ENCODE measurements around the gene SAMD9.
A peak's percentile ranks its signal among the peaks of the same experiment; 100 is the strongest.
"Not testable (repeated sequence)": the region's sequence is repeated elsewhere in the genome, so short reads cannot be mapped to it uniquely, and the experiment has no call there.

The SAMD9 gene

DNA sequence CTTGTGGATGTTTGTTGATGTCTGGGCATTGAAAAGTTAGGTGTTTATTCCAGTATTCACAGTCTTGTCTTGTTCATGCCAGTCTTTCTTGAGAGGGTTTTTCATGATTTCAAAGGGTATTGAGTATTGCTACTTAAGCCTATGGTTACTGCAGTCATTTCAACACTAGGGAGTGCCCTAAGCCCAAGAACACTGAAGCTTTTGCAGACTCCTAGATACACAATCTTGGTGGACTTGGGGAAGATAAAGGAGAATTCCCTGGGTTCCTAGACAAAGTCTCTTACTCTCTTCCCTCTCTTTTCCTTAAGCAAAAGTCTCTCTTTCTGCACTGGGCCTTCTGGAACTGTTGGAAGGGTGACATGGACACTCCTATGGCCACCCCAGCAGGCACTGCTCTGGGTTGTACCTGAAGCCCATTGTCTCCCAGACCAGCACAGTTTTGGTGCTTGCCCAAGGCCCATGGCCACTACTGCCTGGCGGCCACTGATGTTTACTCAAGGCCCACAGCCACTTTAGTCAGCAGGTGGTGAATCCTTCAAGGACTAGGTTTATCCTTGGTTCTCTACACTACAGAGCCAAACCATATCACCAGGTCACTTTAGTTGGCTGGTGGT is 24.9 kb downstream of the SAMD9 start:
- TF ChIP-seq, protein P1, sequence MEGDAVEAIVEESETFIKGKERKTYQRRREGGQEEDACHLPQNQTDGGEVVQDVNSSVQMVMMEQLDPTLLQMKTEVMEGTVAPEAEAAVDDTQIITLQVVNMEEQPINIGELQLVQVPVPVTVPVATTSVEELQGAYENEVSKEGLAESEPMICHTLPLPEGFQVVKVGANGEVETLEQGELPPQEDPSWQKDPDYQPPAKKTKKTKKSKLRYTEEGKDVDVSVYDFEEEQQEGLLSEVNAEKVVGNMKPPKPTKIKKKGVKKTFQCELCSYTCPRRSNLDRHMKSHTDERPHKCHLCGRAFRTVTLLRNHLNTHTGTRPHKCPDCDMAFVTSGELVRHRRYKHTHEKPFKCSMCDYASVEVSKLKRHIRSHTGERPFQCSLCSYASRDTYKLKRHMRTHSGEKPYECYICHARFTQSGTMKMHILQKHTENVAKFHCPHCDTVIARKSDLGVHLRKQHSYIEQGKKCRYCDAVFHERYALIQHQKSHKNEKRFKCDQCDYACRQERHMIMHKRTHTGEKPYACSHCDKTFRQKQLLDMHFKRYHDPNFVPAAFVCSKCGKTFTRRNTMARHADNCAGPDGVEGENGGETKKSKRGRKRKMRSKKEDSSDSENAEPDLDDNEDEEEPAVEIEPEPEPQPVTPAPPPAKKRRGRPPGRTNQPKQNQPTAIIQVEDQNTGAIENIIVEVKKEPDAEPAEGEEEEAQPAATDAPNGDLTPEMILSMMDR (IDR thresholded peaks at IDR 0.05; ENCODE audit: control insufficient read depth, extremely low read depth, insufficient read depth) = peak; percentile 18; the same call in 1 of the 2 replicates
- no peak overlapping the region for H3K4me3 ChIP-seq (ENCODE audit: low read depth, low read length)
- no peak for DNase-seq (ENCODE audit: low read depth)

DNA sequence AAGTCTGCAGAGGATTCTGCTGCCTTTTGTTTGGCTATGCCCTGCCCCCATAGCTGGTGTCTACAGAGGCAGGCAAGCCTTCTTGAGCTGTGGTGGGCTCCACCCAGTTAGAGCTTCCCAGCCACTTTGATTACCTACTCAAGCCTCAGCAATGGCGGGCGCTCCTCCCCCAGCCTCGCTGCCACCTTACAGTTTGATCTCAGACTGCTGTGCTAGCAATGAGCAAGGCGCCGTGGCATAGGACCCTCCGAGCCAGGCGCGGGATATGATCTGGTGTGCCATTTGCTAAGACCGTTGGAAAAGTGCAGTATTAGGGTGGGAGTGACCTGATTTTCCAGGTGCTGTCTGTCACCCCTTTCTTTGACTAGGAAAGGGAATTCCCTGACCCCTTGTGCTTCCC is 44.4 kb downstream of the SAMD9 start:
- not testable (repeated sequence) for DNase-seq (ENCODE audit: low read depth); H3K4me3 ChIP-seq (ENCODE audit: low read depth, low read length)

DNA sequence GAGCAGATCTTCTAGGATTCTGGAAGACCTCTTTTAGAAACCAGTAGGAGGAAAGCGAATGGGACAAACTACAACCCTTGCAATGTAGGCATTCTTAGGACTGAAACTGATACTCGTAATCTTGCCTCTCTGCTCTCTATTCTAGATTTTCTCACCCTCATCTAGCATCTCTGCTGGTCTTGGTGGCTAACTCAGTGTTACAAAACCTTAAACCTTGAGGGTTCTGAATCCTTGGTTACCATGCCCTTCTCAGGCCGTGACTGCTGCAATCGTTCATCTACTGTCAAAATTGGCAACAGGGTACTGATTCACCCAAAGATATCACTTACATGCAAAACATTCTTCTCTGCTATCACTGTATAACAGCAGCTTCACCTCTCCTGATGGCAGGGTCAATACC is 55.2 kb downstream of the SAMD9 start:
- TF ChIP-seq, protein P1 (IDR thresholded peaks at IDR 0.05; ENCODE audit: control insufficient read depth, extremely low read depth, insufficient read depth) = no peak
- DNase-seq (ENCODE audit: low read depth) = no peak
- no peak overlapping the region for H3K4me3 ChIP-seq (ENCODE audit: low read depth, low read length)

DNA sequence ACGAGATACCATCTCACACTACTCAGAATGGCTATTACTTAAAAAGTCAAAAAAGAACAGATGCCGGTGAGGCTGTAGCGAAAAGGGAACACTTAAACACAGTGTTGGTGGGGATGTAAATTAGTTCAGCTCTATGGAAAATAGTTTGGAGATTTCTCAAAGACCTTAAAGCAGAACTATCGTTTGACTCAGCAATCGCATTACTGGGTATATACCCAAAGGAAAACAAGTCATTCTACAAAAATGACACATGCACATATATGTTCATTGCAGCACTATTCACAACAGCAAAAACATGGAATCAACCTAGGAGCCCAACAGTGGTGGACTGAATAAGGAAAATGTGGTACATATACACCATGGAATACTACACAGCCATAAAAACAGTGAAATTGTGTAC is 56.9 kb downstream of the SAMD9 start:
- H3K4me3 ChIP-seq (ENCODE audit: low read depth, low read length) = no peak overlapping the region
- no peak for DNase-seq (ENCODE audit: low read depth)
- TF ChIP-seq, protein P1 (IDR thresholded peaks at IDR 0.05; ENCODE audit: control insufficient read depth, extremely low read depth, insufficient read depth) = no peak

DNA sequence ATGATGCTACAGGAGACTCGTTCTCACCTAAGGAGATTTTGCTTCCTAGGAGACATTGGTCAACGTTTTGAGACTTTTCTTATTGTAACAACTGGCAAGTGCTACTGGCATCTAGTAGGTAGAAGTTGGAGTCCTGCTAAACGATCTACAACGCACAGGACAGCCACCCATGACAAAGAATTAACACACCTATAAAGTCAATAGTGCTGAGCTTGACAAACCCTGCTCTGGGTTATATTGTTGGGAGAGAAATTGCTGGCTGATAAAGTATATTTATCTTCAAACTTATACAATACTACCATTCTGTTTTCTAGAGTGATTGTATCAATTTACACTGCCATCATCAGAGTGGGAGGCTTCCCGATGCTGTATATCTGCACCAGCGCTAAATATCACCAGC is 57.8 kb downstream of the SAMD9 start:
- TF ChIP-seq, protein P1 (IDR thresholded peaks at IDR 0.05; ENCODE audit: control insufficient read depth, extremely low read depth, insufficient read depth) = no peak
- H3K4me3 ChIP-seq (ENCODE audit: low read depth, low read length) = no peak overlapping the region
- no peak for DNase-seq (ENCODE audit: low read depth)

DNA sequence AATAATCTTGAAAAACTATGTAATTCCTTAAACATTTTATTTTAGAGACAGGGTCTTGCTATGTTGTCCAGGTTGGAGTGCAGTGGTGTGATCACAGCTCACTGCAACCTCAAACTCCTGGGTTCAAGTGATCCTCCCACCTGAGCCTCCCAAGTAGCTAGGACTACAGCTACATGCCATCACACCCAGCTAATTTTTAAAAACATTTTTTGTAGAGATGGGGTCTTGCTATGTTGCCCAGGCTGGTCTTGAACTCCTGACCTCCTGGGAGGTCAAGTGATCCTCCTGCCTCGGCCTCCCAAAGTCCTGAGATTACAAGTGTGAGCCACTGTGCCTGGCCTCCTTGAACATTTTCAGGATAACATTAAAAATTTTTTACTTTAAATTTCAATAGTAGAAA is 61.2 kb downstream of the SAMD9 start:
- not testable (repeated sequence) for H3K4me3 ChIP-seq (ENCODE audit: low read depth, low read length); DNase-seq (ENCODE audit: low read depth)

DNA sequence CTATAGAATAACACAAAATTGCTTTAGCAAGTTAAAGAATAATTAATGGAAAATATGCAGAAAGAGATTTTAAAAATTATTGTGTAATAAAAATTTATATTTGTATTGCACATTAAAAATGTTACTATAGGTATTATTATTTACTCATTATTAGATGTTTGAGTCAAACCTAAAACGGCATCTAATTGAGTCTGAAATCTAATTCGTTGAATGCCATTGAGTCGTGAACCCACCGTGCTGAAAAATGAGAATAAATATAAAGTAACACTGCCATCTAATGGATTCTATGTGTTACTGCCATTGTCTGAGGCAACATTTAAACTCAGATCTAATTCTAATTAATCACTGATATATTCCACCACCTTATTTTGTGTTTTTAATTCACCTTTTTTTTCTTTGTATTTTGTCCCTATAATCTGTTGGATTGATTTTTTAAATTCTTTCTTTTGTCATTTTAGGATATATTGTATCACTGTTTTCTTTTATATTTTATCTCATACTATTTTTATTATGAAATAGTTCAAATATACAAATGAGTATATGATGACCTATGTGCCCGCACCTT is 62.2 kb downstream of the SAMD9 start:
- H3K4me3 ChIP-seq (ENCODE audit: low read depth, low read length) = no peak overlapping the region
- TF ChIP-seq, protein P1 (IDR thresholded peaks at IDR 0.05; ENCODE audit: control insufficient read depth, extremely low read depth, insufficient read depth) = peak; percentile 77
- no peak for DNase-seq (ENCODE audit: low read depth)

DNA sequence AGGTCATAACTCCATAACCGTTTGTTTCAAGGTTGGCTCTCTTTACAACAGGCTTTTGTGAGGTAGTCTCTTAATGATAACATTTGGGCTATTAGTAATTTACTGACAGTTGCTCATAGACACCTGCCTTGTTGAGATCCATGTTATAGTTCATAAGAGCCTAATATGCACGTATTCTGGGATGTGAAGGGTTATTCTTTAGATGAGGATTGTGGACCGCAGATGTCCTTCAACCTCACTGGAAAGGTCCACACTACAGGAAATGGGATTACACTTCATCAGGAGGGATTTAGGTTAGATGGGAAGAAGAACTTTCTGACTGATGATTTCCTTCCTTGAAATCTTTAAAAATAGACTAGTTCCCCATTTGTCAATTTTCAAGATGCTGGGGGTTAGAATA is 62.8 kb downstream of the SAMD9 start:
- TF ChIP-seq, protein P1 (IDR thresholded peaks at IDR 0.05; ENCODE audit: control insufficient read depth, extremely low read depth, insufficient read depth) = no peak
- no peak overlapping the region for H3K4me3 ChIP-seq (ENCODE audit: low read depth, low read length)
- no peak for DNase-seq (ENCODE audit: low read depth)
